HuH-7.5 (cell line): ENCODE measurements around the gene TMEM161B.
"Not testable (repeated sequence)": the region's sequence is repeated elsewhere in the genome, so short reads cannot be mapped to it uniquely, and the experiment has no call there.

Experiments used
- DNase-seq: peaks from one replicate; pipeline ENCODE4 v3.0.0; 2011; ENCODE audit warnings: low spot score

TMEM161B gene

GRCh38 chr5:88248743-88249540 lies 19.7 kb downstream of the TMEM161B start:
- no peak for DNase-seq

DNA sequence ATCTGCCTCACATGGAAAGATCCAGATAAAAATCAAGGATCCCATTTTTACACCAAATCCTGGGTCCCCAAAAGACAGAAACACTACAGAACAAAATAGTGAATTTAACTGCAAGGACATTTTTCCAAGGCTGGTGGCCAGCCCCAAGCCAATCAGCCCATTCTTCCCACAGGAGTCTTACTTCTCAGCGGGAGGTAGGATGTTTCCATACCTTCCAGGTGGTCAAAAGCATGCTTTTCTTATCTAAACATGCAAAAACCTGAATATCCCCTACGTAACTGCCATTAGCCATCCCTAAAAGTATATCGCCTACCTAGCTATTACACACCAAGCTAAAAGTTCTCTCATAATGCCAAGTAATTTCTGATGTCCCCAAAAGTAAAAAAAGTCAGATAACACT lies 20.6 kb downstream of the TMEM161B start:
- no peak for DNase-seq

DNA sequence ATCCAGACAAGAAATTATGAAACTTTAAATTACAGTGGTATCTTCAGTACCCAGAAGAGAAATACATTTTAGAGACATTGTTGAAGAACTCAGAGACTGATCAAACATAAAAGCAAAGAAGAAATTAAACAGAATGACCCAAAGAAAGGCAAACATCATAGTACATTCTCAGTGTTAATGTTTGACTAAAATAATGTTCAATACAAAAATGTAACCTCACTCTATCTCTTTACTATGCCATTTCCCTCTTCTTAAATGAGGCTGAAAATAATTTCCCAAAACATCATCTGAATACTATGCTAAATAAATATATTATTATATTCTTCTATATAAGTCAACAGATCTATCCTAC lies 22.8 kb downstream of the TMEM161B start:
- DNase-seq, result no peak

DNA sequence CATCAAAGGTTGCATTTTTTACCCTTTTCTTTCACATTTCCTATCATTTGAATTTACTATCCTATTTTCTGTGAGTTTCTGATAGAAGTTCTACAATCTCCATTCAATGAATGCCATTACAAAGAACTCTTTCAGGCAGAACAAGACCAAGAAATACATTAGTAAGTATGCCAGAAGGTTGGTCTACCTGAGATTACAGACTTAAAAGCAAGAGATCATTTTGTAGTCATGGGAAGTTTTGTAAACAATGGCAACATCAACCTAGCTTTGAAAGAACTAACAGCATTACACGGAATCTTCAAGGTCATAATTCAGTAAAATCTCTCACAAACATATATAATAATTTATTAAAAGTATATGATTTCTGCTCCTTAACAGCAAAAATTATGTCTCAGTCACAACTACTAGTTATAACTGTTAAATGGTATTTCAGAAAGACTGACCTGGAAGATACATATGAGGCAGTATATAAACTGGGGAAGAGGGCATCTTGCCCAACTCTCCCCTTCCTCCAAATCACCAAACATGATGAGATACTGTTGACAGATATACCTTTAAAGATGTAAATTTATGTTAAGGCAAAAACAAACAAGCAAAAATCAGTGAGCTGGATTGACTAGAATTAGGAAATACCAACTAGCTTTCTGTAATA lies 23.3 kb downstream of the TMEM161B start:
- DNase-seq, result no peak

DNA sequence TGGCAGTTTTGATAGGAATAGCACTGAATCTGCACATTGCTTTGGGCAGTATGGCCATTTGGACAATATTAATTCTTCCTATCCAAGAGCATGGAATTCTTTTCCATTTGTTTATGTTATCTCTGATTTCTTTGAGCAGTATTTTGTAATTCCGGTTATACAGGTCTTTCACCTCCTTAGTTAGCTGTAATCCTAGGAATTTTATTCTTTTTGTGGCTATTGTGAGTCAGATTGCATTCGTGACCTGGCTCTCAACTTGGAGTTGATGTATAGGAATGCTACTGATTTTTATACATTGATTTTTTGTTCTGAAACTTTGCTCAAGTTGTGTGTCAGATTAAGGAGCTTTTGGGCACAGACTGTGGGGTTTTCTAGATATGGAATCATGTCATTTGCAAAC lies 24.0 kb downstream of the TMEM161B start:
- no peak for DNase-seq

DNA sequence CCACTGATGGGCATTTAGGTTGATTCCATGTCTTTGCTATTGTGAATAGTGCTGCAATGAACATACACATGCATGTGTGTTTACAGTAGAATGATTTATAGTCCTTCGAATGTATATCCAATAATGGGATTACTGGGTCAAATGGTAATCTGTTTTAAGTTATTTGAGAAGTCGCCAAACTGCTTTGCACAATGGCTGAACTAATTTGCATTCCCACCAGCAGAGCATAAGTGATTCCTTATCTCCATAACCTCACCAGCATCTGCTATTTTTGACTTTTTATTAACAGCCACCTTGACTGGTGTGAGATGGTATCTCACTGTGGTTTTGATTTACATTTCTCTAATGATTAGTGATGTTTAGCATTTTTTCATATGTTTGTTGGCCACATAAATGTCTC lies 25.2 kb downstream of the TMEM161B start:
- DNase-seq, result not testable (repeated sequence)

GRCh38 chr5:88238732-88239131 lies 29.9 kb downstream of the TMEM161B start:
- DNase-seq, result no peak

DNA sequence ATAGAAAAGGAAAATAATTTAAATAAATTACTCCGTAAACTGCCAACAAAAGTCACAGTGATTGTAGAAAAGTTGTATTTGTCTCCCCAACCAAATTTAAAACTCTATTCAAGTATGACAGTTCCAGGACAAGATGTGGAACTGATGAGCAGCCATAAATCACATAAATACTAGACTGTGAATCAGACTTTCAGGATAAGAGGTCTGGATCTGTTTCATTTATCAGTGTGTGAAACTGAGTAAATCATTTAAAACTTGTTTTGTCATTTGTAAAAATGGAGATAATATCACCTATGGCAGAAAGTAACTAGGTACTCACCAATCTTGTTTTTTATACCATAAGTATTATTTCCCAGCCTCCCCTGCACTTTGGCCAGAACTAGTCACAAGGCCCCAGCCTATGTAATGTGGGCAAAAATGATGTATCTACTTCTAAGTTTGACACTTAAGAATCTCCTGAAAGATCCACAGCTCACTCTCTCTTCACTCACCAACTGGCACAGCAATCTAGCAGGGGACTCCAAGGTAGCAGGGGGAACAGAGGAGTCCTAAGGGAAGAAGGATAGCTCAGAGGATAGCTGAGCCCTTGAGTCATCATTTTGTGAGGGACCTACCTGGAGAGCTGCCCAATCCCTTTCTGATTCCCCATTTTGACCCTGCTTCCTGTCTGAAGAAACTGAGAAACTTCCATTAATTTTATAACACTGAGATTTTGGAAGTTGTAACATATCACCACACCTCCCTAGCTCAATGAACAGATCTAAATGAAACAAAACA lies 31.6 kb downstream of the TMEM161B start:
- no peak for DNase-seq

DNA sequence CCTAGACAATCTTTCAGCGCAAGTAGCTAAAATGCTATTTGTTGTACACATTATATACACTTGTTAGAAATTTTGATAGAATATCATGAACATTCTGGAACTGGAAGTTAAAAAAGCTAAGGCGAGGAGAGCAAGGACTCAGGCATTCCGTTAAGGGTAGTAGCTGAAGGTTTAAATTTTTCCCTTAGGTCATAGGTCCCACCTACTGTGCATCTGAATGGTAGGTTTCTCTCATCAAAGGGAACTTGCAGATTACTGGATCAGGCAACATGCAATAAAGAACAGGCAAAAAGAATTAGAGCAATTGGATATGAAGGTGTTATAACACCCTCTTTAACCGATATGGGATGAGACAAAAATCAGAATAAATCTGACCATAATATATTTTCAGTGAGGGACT lies 32.8 kb downstream of the TMEM161B start:
- DNase-seq, result no peak

DNA sequence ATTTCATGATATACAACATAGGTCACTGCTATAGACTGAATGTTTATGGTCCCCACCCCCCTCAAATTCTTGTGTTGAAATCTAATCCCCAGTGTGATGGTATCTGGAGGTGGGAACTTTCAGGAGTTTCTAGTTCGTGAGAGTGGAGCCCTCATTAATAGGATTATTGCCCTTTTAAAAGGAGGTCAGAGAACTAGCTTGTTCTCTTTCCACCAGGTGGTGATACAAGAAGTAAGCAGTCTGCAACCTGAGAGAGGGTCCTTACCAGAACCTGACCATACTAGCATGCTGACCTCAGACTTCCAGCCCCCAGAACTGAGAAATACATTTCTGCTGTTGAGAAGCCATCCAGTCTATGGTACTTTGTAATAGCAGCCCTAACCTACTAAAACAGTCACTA lies 33.3 kb downstream of the TMEM161B start:
- no peak for DNase-seq

DNA sequence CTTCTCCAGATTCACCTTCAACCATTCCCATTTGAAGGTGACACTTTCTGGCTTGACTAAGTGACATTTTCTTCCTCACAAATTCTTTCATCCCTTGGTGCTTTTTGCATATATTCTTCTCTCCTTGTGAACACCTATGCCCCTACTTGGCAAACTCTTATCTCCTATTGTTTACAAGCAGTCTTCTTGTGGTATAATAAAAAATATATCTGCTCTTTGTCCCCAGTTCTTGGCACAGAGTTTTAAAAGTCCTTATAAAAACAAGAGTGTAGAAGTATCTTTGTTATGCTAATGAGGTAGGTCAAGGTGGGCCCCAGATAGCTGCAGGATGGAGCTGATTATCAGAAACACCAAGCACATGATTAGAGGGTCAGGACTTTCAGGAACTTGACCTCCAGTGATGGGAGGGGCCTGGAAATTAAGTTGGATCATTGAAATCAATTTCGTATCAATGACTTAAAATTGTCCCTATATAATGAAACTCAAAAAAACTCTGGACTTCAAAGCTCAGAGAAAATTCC lies 38.0 kb downstream of the TMEM161B start:
- no peak for DNase-seq

GRCh38 chr5:88226881-88227450 lies 41.7 kb downstream of the TMEM161B start:
- no peak for DNase-seq

DNA sequence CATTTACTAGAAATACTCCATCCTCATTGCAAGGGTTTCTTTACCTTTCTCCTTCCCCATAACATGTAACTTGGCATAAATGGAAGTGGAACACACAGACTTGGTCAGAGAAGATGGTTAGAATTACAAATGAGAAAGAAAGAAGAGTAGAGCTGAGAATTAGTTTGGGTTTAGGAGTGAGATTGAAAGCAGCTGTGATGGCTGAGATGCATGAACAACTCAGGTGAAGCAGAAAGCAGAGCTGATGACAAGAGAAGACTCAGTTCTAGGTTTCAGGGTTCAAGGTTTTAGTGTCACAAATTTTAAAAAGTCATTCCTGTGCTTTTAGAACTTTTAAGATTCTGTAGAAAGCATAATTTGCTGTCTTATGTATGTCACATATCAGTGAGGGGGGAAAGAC lies 54.0 kb downstream of the TMEM161B start:
- no peak for DNase-seq

GRCh38 chr5:88207575-88207974 lies 61.1 kb downstream of the TMEM161B start:
- DNase-seq, result no peak

- DNase-seq, result no peak
Measured at GRCh38 chr5:88203981-88204750, 64.5 kb downstream of the TMEM161B start.

DNA sequence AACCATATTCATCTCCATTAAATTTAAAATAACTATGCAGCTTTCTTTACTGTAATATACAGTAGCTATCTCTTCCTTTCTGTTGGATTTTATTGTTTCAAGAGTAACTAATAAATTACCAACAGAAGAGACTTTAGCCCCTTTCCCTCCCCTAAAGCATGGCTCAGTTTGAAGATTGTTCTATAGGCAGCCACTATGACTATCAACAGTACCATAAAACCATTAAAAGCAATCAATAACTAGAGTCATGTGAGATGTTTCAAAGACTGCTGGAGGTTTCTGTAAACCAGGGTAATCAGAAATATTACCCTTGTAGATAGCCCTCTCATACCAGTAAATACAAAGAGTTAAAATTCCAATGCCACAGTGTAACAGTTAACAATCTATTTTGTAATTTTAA lies 73.0 kb downstream of the TMEM161B start:
- no peak for DNase-seq

DNA sequence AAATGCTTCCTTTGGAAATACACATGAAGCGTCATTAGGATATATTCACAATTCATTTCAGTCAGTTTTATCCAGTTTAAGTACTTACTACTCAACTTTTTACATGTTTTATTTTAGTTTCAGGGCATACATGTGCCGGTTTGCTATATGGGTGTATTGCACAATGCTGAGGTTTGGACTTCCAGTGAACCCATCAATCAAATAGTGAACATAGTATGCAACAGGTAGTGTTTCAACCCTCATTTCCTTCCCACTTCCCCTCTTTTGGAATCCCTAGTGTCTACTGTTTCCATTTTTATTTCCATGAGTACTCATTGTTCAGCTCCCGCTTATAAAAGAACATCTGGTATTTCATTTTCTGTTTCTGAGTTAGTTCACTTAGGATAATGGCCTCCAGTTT lies 74.7 kb downstream of the TMEM161B start:
- no peak for DNase-seq

DNA sequence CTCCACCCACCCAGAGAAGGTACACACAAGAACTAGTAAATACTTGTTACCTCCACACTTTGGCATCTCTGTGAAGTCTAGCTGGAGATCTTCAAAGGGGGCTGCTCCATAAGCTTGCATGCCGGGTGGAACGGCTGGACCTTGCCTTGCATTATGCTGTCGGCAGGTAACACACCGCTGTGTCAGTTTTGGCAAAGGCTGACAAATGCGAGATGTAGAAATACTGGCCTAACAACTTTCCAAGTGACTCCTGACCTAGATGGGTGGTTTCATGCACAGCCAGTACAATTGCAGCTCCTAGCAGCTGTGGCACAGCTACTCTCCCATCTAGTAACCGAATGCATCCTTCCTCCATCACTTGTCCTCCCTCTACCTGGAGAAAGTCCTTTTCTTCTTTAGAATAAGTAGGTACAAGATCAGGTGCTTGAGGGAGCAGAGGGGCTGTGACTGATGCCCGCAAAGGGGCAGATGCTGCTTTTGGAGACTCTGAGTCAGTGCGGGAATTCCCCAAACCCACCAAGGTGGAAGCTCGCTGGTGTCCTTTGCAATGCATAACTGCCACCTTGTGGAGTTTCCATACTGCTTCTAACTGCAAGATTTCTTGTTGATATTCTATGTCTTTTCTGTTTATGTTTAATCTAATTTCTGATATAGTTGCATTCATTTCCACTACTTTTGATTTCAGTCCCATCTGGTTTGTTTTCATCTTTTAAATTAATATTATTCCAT lies 78.4 kb downstream of the TMEM161B start:
- no peak for DNase-seq

- DNase-seq, result not testable (repeated sequence)
Measured at GRCh38 chr5:88189484-88189883, 79.2 kb downstream of the TMEM161B start.

GRCh38 chr5:88188458-88189132 lies 80.0 kb downstream of the TMEM161B start:
- DNase-seq, result no peak
